ENCODE data around the gene RAB15. TPM values are rescaled to one million over a fixed set of nuclear protein-coding genes. Genes with fewer than 3 reads are reported as not detected.

RAB15 gene
- total RNA-seq, 1 donor from 2014 or later: 98.4 TPM

DNA sequence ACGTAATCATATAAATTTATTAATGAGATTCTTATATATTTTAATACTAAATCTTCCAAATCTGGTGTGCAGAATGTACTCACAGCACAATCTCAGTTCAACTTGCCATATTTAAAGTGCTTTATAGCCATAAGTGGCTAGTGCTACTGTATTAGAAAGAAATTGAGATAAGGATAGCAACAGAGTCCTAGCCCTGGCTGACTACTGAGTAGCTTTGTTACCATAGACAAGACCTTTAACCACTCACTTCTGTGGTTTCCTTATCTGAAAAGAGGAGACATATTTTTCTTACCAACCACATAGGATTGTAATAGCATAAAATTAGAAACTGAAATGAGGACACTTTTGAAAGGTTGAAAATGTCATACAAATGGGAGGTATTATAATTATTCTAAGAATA is 59.9 kb downstream of the RAB15 start:
- Mint-ChIP-seq H3K9me3 (ENCODE audit: low read depth) (no peaks in the 10 kb centered on the region), H3K4me1 (ENCODE audit: low read depth) (peaks cover 33% of the 10 kb centered on the region), H3K27ac (ENCODE audit: unreplicated experiment) (peak overlapping the region; percentile 12), H3K27me3 (ENCODE audit: low read depth) (peaks cover 2% of the 10 kb centered on the region), H3K4me3 (ENCODE audit: unreplicated experiment) (no peak overlapping the region), H3K36me3 (ENCODE audit: low read depth) (peaks cover 2% of the 10 kb centered on the region)
- TF ChIP-seq, protein P1, sequence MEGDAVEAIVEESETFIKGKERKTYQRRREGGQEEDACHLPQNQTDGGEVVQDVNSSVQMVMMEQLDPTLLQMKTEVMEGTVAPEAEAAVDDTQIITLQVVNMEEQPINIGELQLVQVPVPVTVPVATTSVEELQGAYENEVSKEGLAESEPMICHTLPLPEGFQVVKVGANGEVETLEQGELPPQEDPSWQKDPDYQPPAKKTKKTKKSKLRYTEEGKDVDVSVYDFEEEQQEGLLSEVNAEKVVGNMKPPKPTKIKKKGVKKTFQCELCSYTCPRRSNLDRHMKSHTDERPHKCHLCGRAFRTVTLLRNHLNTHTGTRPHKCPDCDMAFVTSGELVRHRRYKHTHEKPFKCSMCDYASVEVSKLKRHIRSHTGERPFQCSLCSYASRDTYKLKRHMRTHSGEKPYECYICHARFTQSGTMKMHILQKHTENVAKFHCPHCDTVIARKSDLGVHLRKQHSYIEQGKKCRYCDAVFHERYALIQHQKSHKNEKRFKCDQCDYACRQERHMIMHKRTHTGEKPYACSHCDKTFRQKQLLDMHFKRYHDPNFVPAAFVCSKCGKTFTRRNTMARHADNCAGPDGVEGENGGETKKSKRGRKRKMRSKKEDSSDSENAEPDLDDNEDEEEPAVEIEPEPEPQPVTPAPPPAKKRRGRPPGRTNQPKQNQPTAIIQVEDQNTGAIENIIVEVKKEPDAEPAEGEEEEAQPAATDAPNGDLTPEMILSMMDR (IDR thresholded peaks at IDR 0.05): no peak
- no peak for DNase-seq (ENCODE audit: low spot score)

DNA sequence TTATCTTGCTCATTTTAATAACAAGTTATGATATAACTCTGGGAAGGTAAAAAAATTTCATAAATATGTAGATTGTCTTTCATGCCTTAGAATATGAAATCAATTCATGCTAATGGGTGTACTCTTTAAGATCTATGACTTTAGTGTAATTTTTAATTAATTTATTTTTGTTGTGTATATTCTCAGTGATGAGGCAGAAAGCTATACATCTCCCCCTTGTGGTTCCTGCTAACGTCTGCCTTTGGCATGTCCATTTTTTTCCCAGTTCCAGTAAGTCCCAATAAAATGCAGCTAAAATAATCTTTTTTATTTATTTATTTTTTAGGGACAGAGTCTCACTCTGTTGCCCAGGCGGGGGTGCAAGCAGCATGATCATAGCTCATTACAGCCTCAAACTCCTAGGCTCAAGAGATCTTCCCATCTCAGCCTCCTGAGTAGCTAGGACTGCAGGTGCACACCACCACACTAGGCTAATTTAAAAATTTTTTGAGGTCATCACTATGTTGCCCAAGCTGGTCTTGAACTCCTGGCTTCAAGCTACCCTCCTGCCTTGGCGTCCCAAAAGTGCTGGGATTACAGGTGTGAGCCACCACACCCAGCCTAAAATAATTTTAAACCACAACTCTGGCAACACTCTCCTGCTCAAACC is 61.2 kb downstream of the RAB15 start:
- no peak for DNase-seq (ENCODE audit: low spot score)
- Mint-ChIP-seq H3K4me1 (ENCODE audit: low read depth) (peaks cover 28% of the 10 kb centered on the region), H3K9me3 (ENCODE audit: low read depth) (no peaks in the 10 kb centered on the region), H3K36me3 (ENCODE audit: low read depth) (peaks cover 2% of the 10 kb centered on the region), H3K27ac (ENCODE audit: unreplicated experiment) (no peak overlapping the region), H3K4me3 (ENCODE audit: unreplicated experiment) (no peak overlapping the region), H3K27me3 (ENCODE audit: low read depth) (peaks cover 2% of the 10 kb centered on the region)
- TF ChIP-seq, protein P1 (IDR thresholded peaks at IDR 0.05): peak; percentile 83

DNA sequence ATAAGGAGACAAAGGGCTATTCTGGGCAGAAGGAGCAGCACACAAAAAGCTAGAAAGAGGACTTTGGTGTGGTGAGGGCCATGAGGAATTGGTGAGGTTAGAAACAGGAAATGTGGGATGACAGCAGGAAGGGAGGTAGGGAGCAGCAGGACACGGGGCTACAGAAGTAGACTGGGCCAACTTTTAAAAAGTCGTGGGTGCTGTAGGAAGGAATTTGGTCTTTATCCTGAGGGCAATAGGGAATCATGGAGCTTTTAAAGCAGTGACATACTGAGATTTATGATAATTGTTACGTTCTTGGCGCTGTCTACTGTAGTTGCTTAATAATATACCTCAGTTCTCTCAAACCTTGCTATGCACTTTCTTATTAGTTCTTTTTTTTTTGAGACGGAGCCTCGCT is 66.1 kb downstream of the RAB15 start:
- DNase-seq (ENCODE audit: low spot score): no peak
- Mint-ChIP-seq H3K36me3 (ENCODE audit: low read depth) (peaks cover 3% of the 10 kb centered on the region), H3K4me1 (ENCODE audit: low read depth) (peaks cover 4% of the 10 kb centered on the region), H3K4me3 (ENCODE audit: unreplicated experiment) (no peak overlapping the region), H3K27ac (ENCODE audit: unreplicated experiment) (no peak overlapping the region), H3K27me3 (ENCODE audit: low read depth) (peaks cover 2% of the 10 kb centered on the region), H3K9me3 (ENCODE audit: low read depth) (no peaks in the 10 kb centered on the region)
- TF ChIP-seq, protein P1 (IDR thresholded peaks at IDR 0.05): no peak

DNA sequence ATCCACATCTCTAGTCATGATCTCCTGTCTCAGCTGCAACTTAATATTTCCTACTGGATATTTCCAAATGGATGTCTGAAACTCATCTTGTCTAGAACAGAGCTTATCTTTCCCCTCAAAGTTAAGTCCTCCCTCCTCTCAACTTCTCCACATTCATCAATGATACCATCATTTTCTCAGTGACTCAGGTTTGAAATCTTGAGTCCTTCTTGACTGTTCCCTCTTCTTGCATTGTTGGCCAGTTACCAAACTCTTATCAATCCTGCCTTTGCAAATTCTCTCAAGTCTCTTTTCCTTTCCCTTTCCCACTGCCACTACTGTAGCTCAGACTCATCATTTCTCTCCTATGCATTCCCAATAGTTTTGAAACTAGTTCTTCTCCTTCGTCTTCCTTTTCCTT is 72.2 kb downstream of the RAB15 start:
- TF ChIP-seq, protein P1 (IDR thresholded peaks at IDR 0.05): no peak
- no peak overlapping the region for H3K4me3 Mint-ChIP-seq (ENCODE audit: unreplicated experiment)
- H3K4me1 Mint-ChIP-seq (ENCODE audit: low read depth): peaks cover 2% of the 10 kb centered on the region
- DNase-seq (ENCODE audit: low spot score): no peak
- H3K9me3 Mint-ChIP-seq (ENCODE audit: low read depth): no peaks in the 10 kb centered on the region
- no peak overlapping the region for H3K27ac Mint-ChIP-seq (ENCODE audit: unreplicated experiment)
- H3K27me3 Mint-ChIP-seq (ENCODE audit: low read depth): peaks cover 11% of the 10 kb centered on the region
- peaks cover 3% of the 10 kb centered on the region for H3K36me3 Mint-ChIP-seq (ENCODE audit: low read depth)

Other genes with a start within 250 kb of the RAB15 start
- 1.5 to 7.2 TPM (median 6.6 TPM) in 3 replicates for gene SPTB, start 92.4 kb downstream of the RAB15 start, total RNA-seq
- 46.9 to 52.8 TPM (median 48.7 TPM) in 3 replicates for gene CHURC1, start 57.9 kb downstream of the RAB15 start, total RNA-seq
- not detected in 3 replicates for gene GPX2, start 29.6 kb downstream of the RAB15 start, total RNA-seq
- gene FNTB, start 14.6 kb upstream of the RAB15 start, total RNA-seq: 20.8 to 28.2 TPM (median 21.6 TPM) in 3 replicates
- gene MAX, start 130.2 kb upstream of the RAB15 start, total RNA-seq: 78.2 to 94.1 TPM (median 83.8 TPM) in 3 replicates